Panc1 (cell line): Measurements from ENCODE around the gene LHX2. TPM values are rescaled to one million over a fixed set of nuclear protein-coding genes. Genes with fewer than 3 reads are reported as not detected.

Experiments used
- ATAC-seq: fragments of 200-7000 bp; cut with Tn5 transposase; 2 replicates; pipeline ENCODE4 v1.9.1; 2020; ENCODE audit warnings: mild to moderate bottlenecking, moderate library complexity
- BruUV-seq: library from RNA; stranded (reverse); fragments of 400-500 nt; replicated peaks from 2 replicates; lab custom pipeline; 2021; lab: Mats Ljungman, UMichigan
- CTCF ChIA-PET: fragments of 300-600 bp; sonication (Branson Sonifier 250); formaldehyde crosslinking; loops from one replicate; lab custom pipeline; 2022; ENCODE audit warnings: antibody characterized with exemption; lab: Charles Lee
- POLR2A ChIA-PET: fragments of 300-600 bp; sonication (Branson Sonifier 250); formaldehyde crosslinking; loops from one replicate; lab custom pipeline; 2022; ENCODE audit warnings: antibody characterized with exemption; lab: Charles Lee
- DNase-seq: peaks from one replicate; pipeline ENCODE4 v3.0.0-alpha.2; 2010; ENCODE audit warnings: low read depth, low spot score
- H3K27ac ChIP-seq: 2 replicates; pipeline ENCODE4 v1.5.1; 2011; ENCODE audit warnings: mild to moderate bottlenecking, low read length, inconsistent platforms
- H3K27me3 ChIP-seq: fragments of 200-500 bp; sonication (Bioruptor generic); 2 replicates; pipeline ENCODE4 v1.6.0; 2014; ENCODE audit warnings: low read length, inconsistent platforms; ENCODE audit not compliant: control insufficient read depth, insufficient read depth
- H3K36me3 ChIP-seq: fragments of 200-500 bp; sonication (Bioruptor generic); 2 replicates; pipeline ENCODE4 v1.5.1; 2014; ENCODE audit warnings: inconsistent platforms, mild to moderate bottlenecking, low read length, moderate library complexity; ENCODE audit not compliant: control insufficient read depth, insufficient read depth
- H3K4me1 ChIP-seq: 2 replicates; pipeline ENCODE4 v1.5.1; 2011; ENCODE audit warnings: inconsistent platforms, mild to moderate bottlenecking, low read length, moderate library complexity; ENCODE audit not compliant: control insufficient read depth, insufficient read depth
- H3K4me3 ChIP-seq, 2 experiments: 2 replicates each; pipeline ENCODE4 v1.5.1; 2011 to 2012; ENCODE audit warnings: low read depth in 2 of 2, low read length in 2 of 2, mild to moderate bottlenecking in 2 of 2, inconsistent platforms in 1 of 2, moderate library complexity in 1 of 2
- H3K9me3 ChIP-seq: fragments of 200-500 bp; sonication (Bioruptor generic); 2 replicates; pipeline ENCODE4 v1.5.1; 2014; ENCODE audit warnings: low read depth, mild to moderate bottlenecking, inconsistent platforms, low read length, moderate library complexity; ENCODE audit not compliant: control insufficient read depth, insufficient read depth
- POLR2AphosphoS5 ChIP-seq: IDR thresholded peaks from 2 replicates; pipeline ENCODE4 v1.6.1; 2012; ENCODE audit warnings: mild to moderate bottlenecking, low read depth, low read length, moderate library complexity
- REST ChIP-seq, 2 experiments: IDR thresholded peaks; 2 replicates each; pipeline ENCODE4 v1.6.1; 2011 to 2012; ENCODE audit warnings: low read depth in 2 of 2, control low read depth in 1 of 2, low read length in 1 of 2, mild to moderate bottlenecking in 1 of 2, moderate library complexity in 1 of 2; ENCODE audit not compliant: insufficient read depth in 1 of 2
- SIN3A ChIP-seq: IDR thresholded peaks from 2 replicates; pipeline ENCODE4 v1.6.1; 2012; ENCODE audit warnings: low read depth, mild to moderate bottlenecking, low read length, moderate library complexity, borderline replicate concordance; ENCODE audit not compliant: insufficient read depth
- TCF7L2 ChIP-seq: IDR thresholded peaks from 2 replicates; pipeline ENCODE4 v1.6.1; 2011; ENCODE audit warnings: mild to moderate bottlenecking, low read depth, low read length, inconsistent platforms
- in situ Hi-C: cut with HindIII; loops from 2 replicates; pipeline ENCODE4 v1.10.0; 2016; ENCODE audit warnings: low sequenced_read_pairs, low pct_unique_long_range_greater_than_20kb
- intact Hi-C: fragments of 100-400 bp; cut with micrococcal nuclease; formaldehyde crosslinking; loops from one replicate; pipeline ENCODE4 v1.10.0; 2022; ENCODE audit not compliant: unreplicated experiment
- total RNA-seq: library from RNA; stranded (reverse); gene quantifications from one replicate; pipeline ENCODE4 v1.2.1, GENCODE V29; 2021; ENCODE audit not compliant: unreplicated experiment
- TF ChIP-seq, protein P1 (sequence below): fragments of 450-650 bp; IDR thresholded peaks from 2 replicates; pipeline ENCODE4 v1.5.1; 2017; ENCODE audit warnings: mild to moderate bottlenecking

Gene LHX2
- total RNA-seq, 1 experiment from 2014 or later, result 0.36 TPM

DNA sequence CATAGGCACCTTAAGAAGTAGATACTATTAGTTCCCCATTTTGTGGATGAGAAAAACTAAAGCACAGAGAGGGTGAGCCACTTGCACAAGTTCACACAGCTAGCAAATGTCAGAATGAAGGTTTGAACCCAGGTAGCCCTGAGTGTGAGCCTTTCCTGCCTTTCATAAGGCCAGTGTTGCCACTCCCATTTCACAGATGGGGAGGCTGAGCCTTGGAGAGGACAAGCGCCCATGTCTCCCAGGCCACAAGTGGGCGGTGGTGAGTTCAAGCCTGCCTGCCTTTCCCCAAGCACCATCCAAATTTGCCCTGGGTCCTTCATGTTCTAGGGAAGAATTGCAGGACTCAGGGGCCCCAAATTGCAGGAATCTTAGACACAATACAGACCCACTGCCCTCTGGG is 50.6 kb downstream of the LHX2 start:
- POLR2A ChIA-PET, result no interaction called here
- intact Hi-C loops, result no loop called here
- in situ Hi-C loops, result no loop called here
- BruUV-seq, result no TSS peak
- no peaks in the 10 kb centered on the region for H3K27me3 ChIP-seq
- no peak for DNase-seq
- ATAC-seq, result peak; percentile 60; the same call in 1 of the 2 replicates
- H3K36me3 ChIP-seq, result no peaks in the 10 kb centered on the region
- TF ChIP-seq, protein P1, sequence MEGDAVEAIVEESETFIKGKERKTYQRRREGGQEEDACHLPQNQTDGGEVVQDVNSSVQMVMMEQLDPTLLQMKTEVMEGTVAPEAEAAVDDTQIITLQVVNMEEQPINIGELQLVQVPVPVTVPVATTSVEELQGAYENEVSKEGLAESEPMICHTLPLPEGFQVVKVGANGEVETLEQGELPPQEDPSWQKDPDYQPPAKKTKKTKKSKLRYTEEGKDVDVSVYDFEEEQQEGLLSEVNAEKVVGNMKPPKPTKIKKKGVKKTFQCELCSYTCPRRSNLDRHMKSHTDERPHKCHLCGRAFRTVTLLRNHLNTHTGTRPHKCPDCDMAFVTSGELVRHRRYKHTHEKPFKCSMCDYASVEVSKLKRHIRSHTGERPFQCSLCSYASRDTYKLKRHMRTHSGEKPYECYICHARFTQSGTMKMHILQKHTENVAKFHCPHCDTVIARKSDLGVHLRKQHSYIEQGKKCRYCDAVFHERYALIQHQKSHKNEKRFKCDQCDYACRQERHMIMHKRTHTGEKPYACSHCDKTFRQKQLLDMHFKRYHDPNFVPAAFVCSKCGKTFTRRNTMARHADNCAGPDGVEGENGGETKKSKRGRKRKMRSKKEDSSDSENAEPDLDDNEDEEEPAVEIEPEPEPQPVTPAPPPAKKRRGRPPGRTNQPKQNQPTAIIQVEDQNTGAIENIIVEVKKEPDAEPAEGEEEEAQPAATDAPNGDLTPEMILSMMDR, result peak; percentile 58; the same call in 1 of the 2 replicates
- TF ChIP-seq SIN3A (no peak), POLR2AphosphoS5 (no peak)
- no peaks in the 10 kb centered on the region for H3K4me1 ChIP-seq
- CTCF ChIA-PET, result no interaction called here
- H3K27ac ChIP-seq, result no peak overlapping the region
- H3K4me3 ChIP-seq, result no peak overlapping the region
- no peaks in the 10 kb centered on the region for H3K9me3 ChIP-seq

DNA sequence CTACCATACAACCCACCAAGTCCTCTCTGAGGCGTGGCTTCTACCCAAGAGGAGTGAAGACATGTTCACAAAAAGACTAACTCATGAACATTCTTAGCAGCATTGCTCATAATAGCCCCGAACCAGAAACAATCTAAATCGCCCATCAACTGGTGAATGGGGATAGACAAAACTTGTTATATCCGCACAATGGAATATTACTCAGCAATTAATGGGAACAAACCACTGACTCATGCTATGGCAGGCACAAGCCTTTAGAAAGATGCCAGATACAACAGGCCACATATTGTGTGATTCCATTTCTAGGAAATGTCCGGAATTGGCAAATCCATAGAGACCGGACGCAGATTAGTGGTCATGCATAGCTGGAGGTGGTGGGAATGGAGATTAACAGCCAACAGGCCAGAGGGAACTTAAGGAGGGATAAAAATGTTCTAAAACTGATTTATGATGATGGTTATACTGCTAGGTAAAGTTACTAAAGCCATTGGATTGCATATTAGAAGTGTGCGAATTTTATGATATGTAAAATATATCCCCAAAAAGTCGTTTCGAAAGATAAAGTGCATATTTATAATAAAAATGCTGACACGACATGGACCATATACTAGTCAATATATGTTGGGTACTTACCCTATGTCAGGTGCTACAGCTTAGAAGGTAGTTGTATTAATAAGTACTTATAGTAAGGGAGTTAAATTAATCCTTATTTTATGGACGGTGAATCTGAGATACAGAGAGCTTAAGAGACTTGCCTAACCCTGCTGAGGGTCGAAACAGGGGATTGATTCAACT is 55.4 kb downstream of the LHX2 start:
- Histone ChIP-seq H3K9me3 (no peaks in the 10 kb centered on the region), H3K4me1 (no peaks in the 10 kb centered on the region), H3K27me3 (no peaks in the 10 kb centered on the region), H3K36me3 (no peaks in the 10 kb centered on the region), H3K4me3 (no peak overlapping the region), H3K27ac (no peak overlapping the region)
- POLR2A ChIA-PET, result no interaction called here
- TF ChIP-seq TCF7L2 (no peak), POLR2AphosphoS5 (no peak), SIN3A (no peak), REST (IDR thresholded peaks at IDR 0.05; ENCODE audit: insufficient read depth in 1 of 2, low read depth in 2 of 2, low read length in 1 of 2) (no peak)
- TF ChIP-seq, protein P1, result no peak
- in situ Hi-C loops, result no loop called here
- no peak for DNase-seq
- CTCF ChIA-PET, result no interaction called here
- no TSS peak for BruUV-seq
- ATAC-seq, result no peak
- intact Hi-C loops, result no loop called here
